ENCODE results near the gene MPZL3. TPM values are rescaled to one million over a fixed set of nuclear protein-coding genes. Genes with fewer than 3 reads are reported as not detected.
A peak's percentile ranks its signal among the peaks of the same experiment; 100 is the strongest.
"Not testable (repeated sequence)": the region's sequence is repeated elsewhere in the genome, so short reads cannot be mapped to it uniquely, and the experiment has no call there.

Gene MPZL3
- total RNA-seq, 6 donors from 2014 or later: 2.3 to 27.7 (median 10.4) TPM

- ATAC-seq (ENCODE audit: low FRiP score in 2 of 2): no peak
- Histone ChIP-seq H3K4me1 (peaks cover 10 to 18% (median 16%) of the 10 kb centered on the region in 4 donors), H3K9me3 (no peaks in the 10 kb centered on the region), H3K27me3 (no peaks in the 10 kb centered on the region), H3K4me3 (no peak overlapping the region), H3K27ac (no peak overlapping the region), H3K36me3 (no peaks in the 10 kb centered on the region)
- TF ChIP-seq POLR2A (IDR thresholded peaks at IDR 0.05): no peak
- no peak for TF ChIP-seq POLR2AphosphoS5 (IDR thresholded peaks at IDR 0.05)
- no peak for TF ChIP-seq EP300 (IDR thresholded peaks at IDR 0.05)
- TF ChIP-seq, protein P1, sequence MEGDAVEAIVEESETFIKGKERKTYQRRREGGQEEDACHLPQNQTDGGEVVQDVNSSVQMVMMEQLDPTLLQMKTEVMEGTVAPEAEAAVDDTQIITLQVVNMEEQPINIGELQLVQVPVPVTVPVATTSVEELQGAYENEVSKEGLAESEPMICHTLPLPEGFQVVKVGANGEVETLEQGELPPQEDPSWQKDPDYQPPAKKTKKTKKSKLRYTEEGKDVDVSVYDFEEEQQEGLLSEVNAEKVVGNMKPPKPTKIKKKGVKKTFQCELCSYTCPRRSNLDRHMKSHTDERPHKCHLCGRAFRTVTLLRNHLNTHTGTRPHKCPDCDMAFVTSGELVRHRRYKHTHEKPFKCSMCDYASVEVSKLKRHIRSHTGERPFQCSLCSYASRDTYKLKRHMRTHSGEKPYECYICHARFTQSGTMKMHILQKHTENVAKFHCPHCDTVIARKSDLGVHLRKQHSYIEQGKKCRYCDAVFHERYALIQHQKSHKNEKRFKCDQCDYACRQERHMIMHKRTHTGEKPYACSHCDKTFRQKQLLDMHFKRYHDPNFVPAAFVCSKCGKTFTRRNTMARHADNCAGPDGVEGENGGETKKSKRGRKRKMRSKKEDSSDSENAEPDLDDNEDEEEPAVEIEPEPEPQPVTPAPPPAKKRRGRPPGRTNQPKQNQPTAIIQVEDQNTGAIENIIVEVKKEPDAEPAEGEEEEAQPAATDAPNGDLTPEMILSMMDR (IDR thresholded peaks at IDR 0.05): no peak
- 61 to 72% methylated on average over 6 of the region's 6 CpGs for WGBS, 2 donors
- no peak for DNase-seq
Observed at GRCh38 chr11:118193910-118194566, 58.1 kb downstream of the MPZL3 start.

DNA sequence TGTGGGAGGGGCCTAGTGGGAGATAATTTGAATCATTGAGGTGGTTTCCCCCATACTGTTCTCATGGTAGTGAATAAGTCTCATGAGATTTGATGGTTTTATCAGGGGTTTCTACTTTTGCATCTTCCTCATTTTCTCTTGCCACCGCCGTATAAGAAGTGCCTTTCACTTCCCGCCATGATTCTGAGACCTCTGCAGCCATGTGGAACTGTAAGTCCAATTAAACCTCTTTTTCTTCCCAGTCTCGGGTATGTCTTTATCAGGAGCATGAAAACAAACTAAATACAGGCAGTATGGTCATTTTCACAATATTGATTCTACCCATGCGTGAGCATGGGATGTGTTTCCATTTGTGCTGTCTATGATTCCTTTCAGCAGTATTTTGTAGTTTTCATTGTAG lies 59.3 kb downstream of the MPZL3 start:
- not testable (repeated sequence) for H3K27me3 ChIP-seq; H3K4me3 ChIP-seq; H3K36me3 ChIP-seq; H3K9me3 ChIP-seq; H3K27ac ChIP-seq; ATAC-seq (ENCODE audit: low FRiP score in 2 of 2); DNase-seq
- H3K4me1 ChIP-seq: peaks cover 3 to 11% (median 9%) of the 10 kb centered on the region in 4 donors
- WGBS, 2 donors: 89 to 93% methylated on average over 5 of the region's 5 CpGs

- H3K36me3 ChIP-seq; H3K4me3 ChIP-seq; ATAC-seq (ENCODE audit: low FRiP score in 2 of 2); H3K27me3 ChIP-seq; H3K9me3 ChIP-seq; H3K27ac ChIP-seq; DNase-seq: not testable (repeated sequence)
- 67 to 82% methylated on average over 2 of the region's 2 CpGs for WGBS, 2 donors
- H3K4me1 ChIP-seq: peaks cover 3 to 11% (median 9%) of the 10 kb centered on the region in 4 donors
Observed at GRCh38 chr11:118190942-118191506, 61.1 kb downstream of the MPZL3 start.

DNA sequence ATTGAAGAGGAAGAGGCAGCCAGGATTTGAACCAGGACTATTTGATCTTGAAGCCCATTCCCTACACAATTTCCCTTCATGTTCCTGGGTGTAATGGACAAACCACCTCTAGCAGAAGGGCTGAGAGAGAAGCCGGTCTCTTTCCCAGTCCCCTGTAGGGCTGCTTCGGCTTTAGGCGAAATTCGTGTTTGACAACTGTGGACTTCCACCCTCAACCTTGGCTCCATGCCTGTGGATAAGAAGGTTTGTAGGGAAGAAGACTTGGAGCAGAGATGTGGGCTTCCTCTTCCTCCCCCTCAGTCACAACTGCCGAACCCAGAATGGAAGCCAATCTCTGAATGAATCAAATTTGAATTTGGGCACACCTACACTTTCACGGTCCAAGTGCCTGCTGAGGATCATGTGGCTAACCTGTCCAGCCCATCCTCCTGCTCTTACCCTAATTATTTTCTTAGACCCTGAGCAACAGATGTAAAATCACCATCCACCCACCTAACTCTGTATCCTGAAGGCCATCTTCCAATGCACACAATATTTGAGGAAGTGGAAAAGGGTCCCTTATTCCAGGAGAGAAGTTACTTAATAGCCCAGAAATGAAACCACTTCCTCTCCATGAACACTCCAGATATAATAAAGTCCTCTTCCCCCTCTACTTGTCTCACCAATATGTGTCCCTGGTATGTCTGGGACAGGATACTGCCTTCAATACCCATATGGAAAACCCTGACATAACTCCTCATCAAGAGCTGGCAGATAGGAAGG lies 65.6 kb downstream of the MPZL3 start:
- TF ChIP-seq, protein P1 (IDR thresholded peaks at IDR 0.05): no peak
- TF ChIP-seq POLR2A (IDR thresholded peaks at IDR 0.05) (no peak), EP300 (IDR thresholded peaks at IDR 0.05) (no peak), POLR2AphosphoS5 (IDR thresholded peaks at IDR 0.05) (no peak)
- no peaks in the 10 kb centered on the region for H3K36me3 ChIP-seq
- WGBS, 2 donors: 66 to 68% methylated on average over 6 of the region's 6 CpGs
- ATAC-seq (ENCODE audit: low FRiP score in 2 of 2) (peak in 1 of 2 donors; percentile 53), DNase-seq (no peak)
- no peak overlapping the region for H3K4me3 ChIP-seq
- peaks cover 0 to 7% (median 0%) of the 10 kb centered on the region in 4 donors for H3K4me1 ChIP-seq
- no peaks in the 10 kb centered on the region for H3K9me3 ChIP-seq
- no peaks in the 10 kb centered on the region for H3K27me3 ChIP-seq
- no peak overlapping the region for H3K27ac ChIP-seq

DNA sequence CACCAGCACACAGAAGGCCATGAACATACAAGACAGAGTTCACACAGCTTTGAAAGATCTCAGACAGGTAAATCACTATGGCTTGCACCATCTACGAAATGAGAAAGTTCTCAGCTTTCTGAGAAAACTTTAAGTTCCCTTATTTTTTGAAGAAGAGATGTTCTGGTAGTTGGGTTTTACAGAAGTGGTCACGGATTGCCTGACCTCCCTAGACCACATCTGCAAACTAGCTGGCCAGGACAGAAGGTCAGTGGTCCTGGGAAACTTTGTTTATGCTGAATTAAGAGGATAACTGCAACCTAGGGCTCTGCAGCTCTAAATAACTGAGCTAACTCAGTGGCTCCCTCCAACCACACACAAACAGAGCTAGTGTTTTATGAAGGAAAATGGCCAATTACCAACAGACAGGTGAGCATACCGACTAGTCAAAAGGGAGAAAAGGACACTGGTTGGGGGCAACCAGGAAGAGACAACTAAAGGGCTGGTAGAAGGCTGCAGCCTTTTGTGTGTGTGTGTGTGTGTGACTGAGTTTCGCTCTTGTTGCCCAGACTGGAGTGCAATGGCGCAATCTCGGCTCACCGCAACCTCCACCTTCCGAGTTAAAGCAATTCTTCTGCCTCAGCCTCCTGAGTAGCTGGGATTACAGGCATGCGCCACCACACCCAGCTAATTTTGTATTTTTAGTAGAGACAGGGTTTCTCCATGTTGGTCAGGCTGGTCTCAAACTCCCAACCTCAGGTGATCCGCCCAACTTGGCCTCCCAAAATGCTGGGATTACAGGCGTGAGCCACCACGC lies 67.2 kb downstream of the MPZL3 start:
- peak overlapping the region in 1 of 4 donors; percentile 63 for H3K27ac ChIP-seq
- ATAC-seq (ENCODE audit: low FRiP score in 2 of 2): peak; percentile 52 to 62

GRCh38 chr11:118183691-118184090 lies 68.5 kb downstream of the MPZL3 start:
- DNase-seq: peak in 1 of 2 donors; percentile 44

More for the DNA sequence above, 67.2 kb downstream of the MPZL3 start:
- DNase-seq: peak in 1 of 2 donors; percentile 47
- 73 to 81% methylated on average over 12 of the region's 12 CpGs for WGBS, 2 donors
- TF ChIP-seq, protein P1 (IDR thresholded peaks at IDR 0.05): no peak
- TF ChIP-seq POLR2AphosphoS5 (IDR thresholded peaks at IDR 0.05) (no peak), POLR2A (IDR thresholded peaks at IDR 0.05) (no peak), EP300 (IDR thresholded peaks at IDR 0.05) (no peak)
- Histone ChIP-seq H3K36me3 (no peaks in the 10 kb centered on the region), H3K27me3 (no peaks in the 10 kb centered on the region), H3K4me1 (peaks cover 0 to 7% (median 2%) of the 10 kb centered on the region in 4 donors), H3K9me3 (no peaks in the 10 kb centered on the region), H3K4me3 (no peak overlapping the region)

More at GRCh38 chr11:118183691-118184090, 68.5 kb downstream of the MPZL3 start:
- WGBS, 2 donors: 74 to 85% methylated on average over 5 of the region's 5 CpGs
- not testable (repeated sequence) for H3K4me3 ChIP-seq; H3K36me3 ChIP-seq; H3K27me3 ChIP-seq; H3K4me1 ChIP-seq; H3K9me3 ChIP-seq; ATAC-seq (ENCODE audit: low FRiP score in 2 of 2); H3K27ac ChIP-seq

Data from upper lobe of left lung (tissue), 6 donors.